Measurements from ENCODE around the gene ZDBF2. TPM values are rescaled to one million over a fixed set of nuclear protein-coding genes. Genes with fewer than 3 reads are reported as not detected.
A peak's percentile ranks its signal among the peaks of the same experiment; 100 is the strongest.
"Not testable (repeated sequence)": the region's sequence is repeated elsewhere in the genome, so short reads cannot be mapped to it uniquely, and the experiment has no call there.

Gene ZDBF2
- polyA plus RNA-seq, 5 donors, result 3.0 to 8.5 (median 7.8) TPM

GRCh38 chr2:206323033-206323432 is 48.6 kb downstream of the ZDBF2 start:
- no peak for DNase-seq

- DNase-seq, result no peak
Observed at GRCh38 chr2:206323486-206323885, 49.0 kb downstream of the ZDBF2 start.

GRCh38 chr2:206324869-206325268 is 50.4 kb downstream of the ZDBF2 start:
- DNase-seq, result no peak

- DNase-seq, result no peak
Observed at GRCh38 chr2:206328974-206329373, 54.5 kb downstream of the ZDBF2 start.

GRCh38 chr2:206336861-206337260 is 62.4 kb downstream of the ZDBF2 start:
- DNase-seq, result no peak

- peak; percentile 63 to 69 for DNase-seq
Observed at GRCh38 chr2:206337956-206338355, 63.5 kb downstream of the ZDBF2 start.

- DNase-seq, result no peak
Observed at GRCh38 chr2:206341396-206341795, 66.9 kb downstream of the ZDBF2 start.

GRCh38 chr2:206343144-206343543 is 68.7 kb downstream of the ZDBF2 start:
- no peak for DNase-seq

- no peak for DNase-seq
Observed at GRCh38 chr2:206343816-206344215, 69.4 kb downstream of the ZDBF2 start.

GRCh38 chr2:206345606-206346005 is 71.1 kb downstream of the ZDBF2 start:
- DNase-seq, result no peak

GRCh38 chr2:206349375-206349774 is 74.9 kb downstream of the ZDBF2 start:
- DNase-seq, result no peak

- no peak for DNase-seq
Observed at GRCh38 chr2:206352571-206352970, 78.1 kb downstream of the ZDBF2 start.

- DNase-seq, result no peak
Observed at GRCh38 chr2:206353685-206354084, 79.2 kb downstream of the ZDBF2 start.

GRCh38 chr2:206354129-206354528 is 79.7 kb downstream of the ZDBF2 start:
- no peak for DNase-seq

- DNase-seq, result not testable (repeated sequence)
Observed at GRCh38 chr2:206356840-206357239, 82.4 kb downstream of the ZDBF2 start.

GRCh38 chr2:206360840-206361239 is 86.4 kb downstream of the ZDBF2 start:
- not testable (repeated sequence) for DNase-seq

- no peak for DNase-seq
Observed at GRCh38 chr2:206361407-206362045, 87.1 kb downstream of the ZDBF2 start.

Other genes with a start within 250 kb of the ZDBF2 start
- gene INO80D, start 188.5 kb upstream of the ZDBF2 start, polyA plus RNA-seq (ENCODE audit: insufficient read depth in 1 of 5, insufficient read length in 5 of 5, low replicate concordance in 1 of 5), result 10 to 100 TPM in 3 of 5 donors, 1 to 10 TPM in 2; 7.7 to 12.1 (median 11.3) TPM
- gene NDUFS1, start 115.2 kb upstream of the ZDBF2 start, polyA plus RNA-seq (ENCODE audit: insufficient read depth in 1 of 5, insufficient read length in 5 of 5, low replicate concordance in 1 of 5), result 10 to 100 TPM; 39.3 to 60.7 (median 54.8) TPM
- gene EEF1B2, start 114.8 kb upstream of the ZDBF2 start, polyA plus RNA-seq (ENCODE audit: insufficient read depth in 1 of 5, insufficient read length in 5 of 5, low replicate concordance in 1 of 5), result 100 to 1,000 TPM; 706 to 976 (median 734) TPM
- gene ADAM23, start 168.9 kb downstream of the ZDBF2 start, polyA plus RNA-seq (ENCODE audit: insufficient read depth in 1 of 5, insufficient read length in 5 of 5, low replicate concordance in 1 of 5), result 1 to 10 TPM; 4.2 to 7.6 (median 4.5) TPM